Mesodermal cell (in vitro differentiated cells): ENCODE measurements around the gene POLK.

ENCODE experiments used
- H3K27ac ChIP-seq: 2 replicates; pipeline ENCODE4 v1.7.0; 2013; ENCODE audit warnings: mild to moderate bottlenecking, low read depth, low read length, moderate library complexity; ENCODE audit not compliant: severe bottlenecking
- H3K36me3 ChIP-seq: 2 replicates; pipeline ENCODE4 v1.7.1; 2013; ENCODE audit warnings: mild to moderate bottlenecking, low read length, moderate library complexity; ENCODE audit not compliant: control insufficient read depth, insufficient read depth
- H3K4me1 ChIP-seq: one replicate; pipeline ENCODE4 v1.7.1; 2013; ENCODE audit warnings: mild to moderate bottlenecking, low read length; ENCODE audit not compliant: insufficient read depth, control insufficient read depth, poor library complexity, severe bottlenecking
- H3K4me3 ChIP-seq: 2 replicates; pipeline ENCODE4 v1.7.0; 2013; ENCODE audit warnings: low read length, control low read depth, mild to moderate bottlenecking; ENCODE audit not compliant: insufficient read depth, poor library complexity, severe bottlenecking; ENCODE audit errors: extremely low read depth
- H3K9me3 ChIP-seq: 2 replicates; pipeline ENCODE4 v1.7.1; 2013; ENCODE audit warnings: mild to moderate bottlenecking, low read length, moderate library complexity; ENCODE audit not compliant: control insufficient read depth
- WGBS, 2 experiments: methylation state at CpG; one replicate each; pipeline ENCODE4 v1.1.5; 2013; ENCODE audit warnings: missing lambda C conversion rate in 2 of 2; ENCODE audit not compliant: insufficient coverage in 2 of 2; 5-methylcytosine and 5-hydroxymethylcytosine counted together

Gene POLK

DNA sequence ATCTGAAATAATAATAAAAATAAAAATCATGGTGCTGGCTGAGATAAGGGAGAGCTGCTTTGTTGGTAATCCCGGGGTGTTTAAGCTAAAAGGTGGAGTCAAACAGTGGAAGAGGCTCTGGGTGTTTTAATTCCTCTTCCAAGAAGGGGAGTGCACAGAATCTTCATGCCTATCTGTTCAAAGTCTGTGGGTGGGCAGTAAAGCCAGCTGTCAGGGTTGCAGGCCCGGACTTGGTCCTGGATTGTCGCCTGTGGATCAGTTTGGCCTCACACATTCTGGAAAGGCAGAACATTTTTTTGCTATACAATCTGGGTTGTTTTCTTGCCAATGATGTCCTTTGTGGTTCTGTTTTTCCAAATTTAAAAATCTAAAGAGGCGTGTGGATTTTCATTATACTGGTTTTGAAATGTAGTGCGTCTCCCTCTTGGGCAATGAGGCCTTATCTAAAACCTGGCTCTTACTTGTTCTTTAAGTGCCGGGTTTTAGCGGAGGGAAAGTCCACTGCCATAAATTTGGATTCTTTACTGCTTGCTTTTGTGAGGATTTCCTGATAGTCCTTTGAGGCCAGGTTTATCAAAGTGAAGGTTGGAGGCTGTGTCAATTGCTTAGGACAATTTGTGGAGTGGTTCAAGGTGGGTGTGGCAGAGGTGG lies 105.4 kb downstream of the POLK start:
- Histone ChIP-seq H3K9me3 (no peaks in the 10 kb centered on the region), H3K4me1 (peaks cover 10% of the 10 kb centered on the region), H3K36me3 (no peaks in the 10 kb centered on the region), H3K4me3 (no peak overlapping the region), H3K27ac (peak overlapping the region; percentile 47)
- 90 to 92% methylated on average over 7 of the region's 7 CpGs for WGBS, 2 experiments

DNA sequence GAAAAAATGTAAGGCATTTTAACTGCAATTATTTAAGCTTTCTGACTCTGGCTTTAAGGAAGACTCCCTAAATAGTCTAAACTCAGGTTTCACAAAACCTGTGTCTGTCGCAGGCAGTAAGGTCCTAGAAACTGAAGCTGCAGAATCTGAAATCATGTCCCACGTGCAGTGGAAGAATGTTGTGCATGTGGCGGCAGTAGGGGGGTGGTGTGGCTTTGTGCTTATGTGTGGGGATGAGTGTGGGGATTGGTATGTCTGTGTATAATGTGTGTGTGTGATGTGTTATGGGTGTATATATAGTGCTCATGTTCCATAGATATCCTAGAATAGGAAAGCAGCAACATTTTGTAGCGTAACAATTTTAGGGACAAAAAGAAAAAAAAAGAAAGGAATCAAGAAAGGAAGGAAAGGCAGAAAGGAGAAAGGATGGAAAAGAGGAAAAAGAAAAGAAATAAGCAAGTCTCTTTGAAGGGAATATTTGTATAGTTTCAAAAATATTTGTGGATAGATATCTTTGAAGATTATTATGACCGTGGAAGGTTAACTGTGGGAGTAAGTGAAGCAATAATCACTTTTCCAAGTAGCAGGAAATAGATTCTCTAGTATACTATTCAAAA lies 106.2 kb downstream of the POLK start:
- H3K4me3 ChIP-seq = no peak overlapping the region
- no peaks in the 10 kb centered on the region for H3K9me3 ChIP-seq
- H3K4me1 ChIP-seq = peaks cover 10% of the 10 kb centered on the region
- no peaks in the 10 kb centered on the region for H3K36me3 ChIP-seq
- 89 to 94% methylated on average over 4 of the region's 5 CpGs for WGBS, 2 experiments
- H3K27ac ChIP-seq = peak overlapping the region; percentile 18

DNA sequence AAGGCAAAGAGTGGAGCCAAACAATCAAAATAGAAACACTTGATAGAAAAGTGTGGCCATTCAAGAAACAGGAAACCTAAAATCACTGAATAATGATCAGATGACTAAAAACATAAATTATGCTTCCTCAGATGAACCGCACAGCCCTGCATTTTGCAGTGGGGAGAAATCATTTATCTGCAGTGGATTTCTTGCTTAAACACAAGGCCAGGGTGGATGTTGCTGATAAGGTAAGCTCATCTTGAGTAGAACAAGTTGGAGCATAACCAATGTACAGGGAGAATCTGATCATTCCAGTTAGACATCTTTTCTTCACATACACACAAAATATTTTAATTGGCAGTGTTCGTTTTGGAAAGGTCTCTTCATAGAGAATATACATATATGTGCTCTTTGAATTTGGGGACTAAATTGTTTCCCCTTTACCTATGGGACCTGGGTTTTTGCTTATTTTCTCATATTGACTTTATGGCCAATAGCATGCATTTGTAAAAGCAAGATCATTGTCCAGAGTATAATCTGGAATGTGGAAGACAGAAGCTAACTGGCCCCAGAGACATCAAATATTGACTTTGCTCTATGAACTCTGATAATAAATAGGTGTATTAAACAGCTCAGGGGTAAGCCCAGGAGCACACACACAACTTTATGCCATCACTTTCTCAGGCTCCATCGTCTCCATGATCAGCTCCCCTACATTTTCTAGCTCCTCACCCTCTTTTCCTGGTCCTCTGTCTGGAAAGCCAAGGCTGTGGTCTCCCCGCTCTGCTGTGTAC lies 108.7 kb downstream of the POLK start:
- Histone ChIP-seq H3K27ac (no peak overlapping the region), H3K36me3 (no peaks in the 10 kb centered on the region), H3K4me3 (no peak overlapping the region), H3K9me3 (no peaks in the 10 kb centered on the region), H3K4me1 (peaks cover 19% of the 10 kb centered on the region)
- 78 to 100% methylated on average over 1 to 2 of the region's 4 CpGs for WGBS, 2 experiments

DNA sequence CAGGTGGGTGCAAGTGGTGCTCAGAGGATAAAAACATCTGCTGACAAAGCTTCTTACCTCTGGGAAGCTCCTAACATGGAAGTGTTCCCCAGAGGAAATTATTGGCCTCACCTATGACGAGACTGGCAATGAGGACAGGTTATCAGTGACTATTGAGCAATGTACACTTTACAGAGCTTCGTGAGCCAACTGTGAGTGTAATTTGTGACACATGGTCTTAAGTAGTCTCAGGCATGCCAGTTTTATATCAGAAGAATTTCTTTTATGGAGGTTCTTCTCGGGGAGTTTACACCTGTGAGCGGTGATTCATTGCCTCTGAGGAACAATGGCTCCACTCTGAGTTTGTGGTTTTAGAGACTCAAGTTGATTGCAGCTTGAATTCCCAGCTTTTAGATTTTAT lies 110.9 kb downstream of the POLK start:
- Histone ChIP-seq H3K4me3 (no peak overlapping the region), H3K36me3 (no peaks in the 10 kb centered on the region), H3K4me1 (peaks cover 14% of the 10 kb centered on the region), H3K27ac (no peak overlapping the region), H3K9me3 (no peaks in the 10 kb centered on the region)
- 91 to 96% methylated on average over 4 of the region's 4 CpGs for WGBS, 2 experiments

DNA sequence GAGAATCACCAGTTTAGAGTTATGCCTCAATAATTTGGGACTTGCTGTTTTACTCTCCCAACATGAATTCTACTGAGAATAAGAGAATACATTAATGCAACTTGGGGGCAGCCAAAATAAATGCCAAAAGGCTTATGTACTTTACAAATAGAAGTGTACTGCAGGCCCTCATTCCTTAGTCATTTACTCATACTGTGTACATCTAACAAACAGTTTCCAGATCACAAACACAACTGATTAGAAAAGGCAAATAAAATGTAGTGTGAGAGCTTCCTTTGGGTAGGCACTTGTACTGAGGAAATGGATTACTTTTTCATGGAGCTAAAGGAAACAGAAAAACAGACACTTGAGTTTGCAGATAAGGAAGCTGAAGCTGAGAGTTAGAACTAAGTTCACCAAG lies 112.2 kb downstream of the POLK start:
- H3K36me3 ChIP-seq = no peaks in the 10 kb centered on the region
- H3K9me3 ChIP-seq = no peaks in the 10 kb centered on the region
- H3K27ac ChIP-seq = peak overlapping the region; percentile 16

DNA sequence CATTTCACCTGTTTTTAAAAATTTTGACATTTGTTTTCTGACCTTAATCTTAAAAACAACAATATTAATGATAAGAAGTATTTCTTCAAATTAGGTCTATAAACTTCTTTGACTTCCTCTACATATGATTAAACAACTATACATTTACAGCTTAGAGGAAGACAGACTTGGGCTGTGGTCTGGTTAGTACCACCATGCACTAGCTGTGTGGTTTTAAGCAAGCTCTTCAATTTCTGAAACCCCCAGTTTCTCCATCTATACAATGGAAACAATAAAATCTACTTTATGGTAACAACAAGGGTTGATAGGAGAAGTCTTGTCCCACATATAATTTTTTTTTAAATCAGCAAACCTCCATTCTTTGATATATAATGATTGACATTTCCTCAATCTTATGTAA lies 115.3 kb downstream of the POLK start:
- Histone ChIP-seq H3K36me3 (no peaks in the 10 kb centered on the region), H3K4me3 (no peak overlapping the region), H3K27ac (no peak overlapping the region), H3K4me1 (peaks cover 9% of the 10 kb centered on the region), H3K9me3 (no peaks in the 10 kb centered on the region)

More for the DNA sequence above, 112.2 kb downstream of the POLK start:
- Histone ChIP-seq H3K4me1 (peaks cover 14% of the 10 kb centered on the region), H3K4me3 (no peak overlapping the region)

DNA sequence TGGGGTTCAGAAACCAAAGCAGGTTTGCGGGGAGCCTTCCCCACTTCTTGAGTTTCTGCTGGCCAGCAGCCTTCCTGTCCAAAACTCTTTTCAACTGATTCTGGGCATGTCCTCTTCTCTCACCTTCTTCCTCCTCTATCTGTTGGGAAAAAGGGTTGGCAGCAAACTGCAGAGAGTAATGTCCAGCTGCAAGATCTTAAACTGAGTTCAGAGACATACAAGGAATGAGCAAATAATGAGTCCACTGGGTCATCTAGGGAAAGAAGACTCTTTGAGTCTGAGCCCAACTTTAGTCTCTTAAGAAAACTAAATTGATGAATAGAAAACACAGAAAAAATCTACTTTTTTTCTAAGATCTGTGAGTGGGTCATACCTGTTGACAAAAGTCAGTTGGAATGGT lies 116.1 kb downstream of the POLK start:
- peaks cover 9% of the 10 kb centered on the region for H3K4me1 ChIP-seq
- 100% methylated on average over 1 of the region's 1 CpG; no CpG with 5 or more reads in 1 of the 2 experiments for WGBS, 2 experiments
- no peak overlapping the region for H3K27ac ChIP-seq
- no peaks in the 10 kb centered on the region for H3K36me3 ChIP-seq
- H3K9me3 ChIP-seq = no peaks in the 10 kb centered on the region
- no peak overlapping the region for H3K4me3 ChIP-seq

DNA sequence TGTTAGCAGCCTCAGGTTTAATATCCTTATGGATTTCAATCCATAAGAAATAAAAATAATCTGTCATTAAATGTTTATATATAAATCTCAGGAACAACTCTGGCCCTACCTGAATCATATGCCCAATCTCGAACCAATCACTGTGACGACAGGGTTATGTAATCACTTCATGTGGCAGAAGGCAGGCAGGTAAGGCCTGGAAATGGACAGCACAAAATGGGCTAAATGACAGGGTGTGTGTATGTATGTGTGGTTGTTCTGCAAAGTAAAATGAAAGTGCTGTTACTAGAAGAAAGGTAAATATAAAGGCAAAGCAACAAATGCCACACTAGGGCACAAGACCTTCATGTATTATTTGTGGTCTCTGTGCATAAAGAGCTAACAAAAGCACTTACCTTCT lies 119.2 kb downstream of the POLK start:
- 86% methylated on average over 1 of the region's 2 CpGs; no CpG with 5 or more reads in 1 of the 2 experiments for WGBS, 2 experiments
- H3K4me3 ChIP-seq = no peak overlapping the region
- no peaks in the 10 kb centered on the region for H3K4me1 ChIP-seq

DNA sequence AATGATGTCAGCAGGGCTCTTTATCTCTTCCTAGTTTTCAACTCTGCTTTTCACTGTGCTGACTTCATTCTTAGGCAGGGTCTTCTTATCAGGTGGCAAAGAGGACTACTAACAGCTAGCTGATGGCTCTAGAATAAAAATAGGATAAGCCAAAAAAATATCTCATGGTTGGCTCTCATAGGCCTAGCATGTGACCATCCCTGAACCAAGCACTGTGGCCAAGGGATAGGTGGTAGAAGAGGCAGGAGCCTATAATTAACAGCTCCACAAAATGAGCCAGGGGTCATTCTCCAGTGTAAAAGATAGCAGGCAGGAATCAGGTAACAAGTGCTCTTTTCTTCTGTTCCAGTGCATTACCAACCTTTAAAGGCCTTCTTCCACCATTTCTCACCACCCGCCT lies 120.6 kb downstream of the POLK start:
- no peaks in the 10 kb centered on the region for H3K9me3 ChIP-seq
- no peaks in the 10 kb centered on the region for H3K36me3 ChIP-seq
- 30 to 71% methylated on average over 1 of the region's 1 CpG for WGBS, 2 experiments
- no peak overlapping the region for H3K4me3 ChIP-seq
- no peak overlapping the region for H3K27ac ChIP-seq
- no peaks in the 10 kb centered on the region for H3K4me1 ChIP-seq

More for the DNA sequence above, 119.2 kb downstream of the POLK start:
- Histone ChIP-seq H3K36me3 (no peaks in the 10 kb centered on the region), H3K27ac (no peak overlapping the region), H3K9me3 (no peaks in the 10 kb centered on the region)

DNA sequence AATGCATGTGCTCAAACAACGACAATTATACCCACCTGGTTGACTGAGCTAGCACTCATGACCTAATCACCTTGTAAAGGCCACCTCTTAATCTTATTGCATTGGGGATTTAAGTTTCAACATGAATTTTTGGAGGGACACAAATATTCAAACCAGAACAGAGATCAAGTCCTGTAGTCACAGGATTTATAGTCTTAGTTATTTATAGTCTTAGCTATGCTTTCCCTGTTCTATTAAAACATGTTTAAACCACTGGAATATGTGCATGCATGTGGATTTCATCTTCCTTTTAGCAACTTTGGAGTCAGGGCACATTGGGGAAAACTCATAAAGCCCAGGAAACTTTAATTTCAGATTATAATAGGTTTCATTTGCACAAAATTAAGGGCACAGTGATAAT lies 126.3 kb downstream of the POLK start:
- H3K36me3 ChIP-seq = no peaks in the 10 kb centered on the region
- no peak overlapping the region for H3K4me3 ChIP-seq
- WGBS, 2 experiments = 75% methylated on average over 1 of the region's 1 CpG; no CpG with 5 or more reads in 1 of the 2 experiments
- peaks cover 3% of the 10 kb centered on the region for H3K9me3 ChIP-seq
- H3K4me1 ChIP-seq = peaks cover 10% of the 10 kb centered on the region
- no peak overlapping the region for H3K27ac ChIP-seq
